GM18867 (cell line): Measurements from ENCODE around the gene WFIKKN1.

ENCODE experiments used
- ATAC-seq: cut with Tn5 transposase; IDR thresholded peaks from one replicate; pipeline ENCODE4 v1.9.1; 2021; ENCODE audit warnings: mild to moderate bottlenecking, moderate library complexity; ENCODE audit not compliant: unreplicated experiment

WFIKKN1 gene

GRCh38 chr16:630815-631405 lies at the start of gene WFIKKN1:
Gene WFIKKN1, plus strand, starts transcription at chr16:630985. Its CDS starts 269 bp downstream, at chr16:631254.
- ATAC-seq, result no peak

GRCh38 chr16:582218-582613 lies 48.6 kb upstream of the WFIKKN1 start:
- no peak for ATAC-seq

- ATAC-seq, result no peak
These were observed 48.0 kb upstream of the WFIKKN1 start for GRCh38 chr16:582614-583331.

GRCh38 chr16:583470-583814 lies 47.3 kb upstream of the WFIKKN1 start:
- ATAC-seq, result no peak

- no peak for ATAC-seq
These were observed 46.8 kb upstream of the WFIKKN1 start for GRCh38 chr16:583815-584591.

GRCh38 chr16:585351-585750 lies 45.4 kb upstream of the WFIKKN1 start:
- no peak for ATAC-seq

GRCh38 chr16:586047-586644 lies 44.6 kb upstream of the WFIKKN1 start:
- no peak for ATAC-seq

- ATAC-seq, result no peak
These were observed 43.9 kb upstream of the WFIKKN1 start for GRCh38 chr16:586645-587590.

GRCh38 chr16:588639-588888 lies 42.2 kb upstream of the WFIKKN1 start:
- ATAC-seq, result peak; percentile 5

- peak; percentile 74 for ATAC-seq
These were observed 41.7 kb upstream of the WFIKKN1 start for GRCh38 chr16:588889-589657.

GRCh38 chr16:589658-590187 lies 41.1 kb upstream of the WFIKKN1 start, which contains the start of gene RAB40C:
Gene RAB40C, plus strand, starts transcription at chr16:590066. Its CDS starts 226 bp downstream, at chr16:590292.
- ATAC-seq, result peak; percentile 74

- ATAC-seq, result no peak
These were observed 40.5 kb upstream of the WFIKKN1 start for GRCh38 chr16:590188-590814.

- ATAC-seq, result no peak
These were observed 40.0 kb upstream of the WFIKKN1 start for GRCh38 chr16:590815-591200.

- no peak for ATAC-seq
These were observed 39.6 kb upstream of the WFIKKN1 start for GRCh38 chr16:591231-591630.

- no peak for ATAC-seq
These were observed 38.8 kb upstream of the WFIKKN1 start for GRCh38 chr16:591892-592517.

- no peak for ATAC-seq
These were observed 38.1 kb upstream of the WFIKKN1 start for GRCh38 chr16:592518-593306.

GRCh38 chr16:593406-593805 lies 37.4 kb upstream of the WFIKKN1 start:
- ATAC-seq, result no peak

GRCh38 chr16:593807-594206 lies 37.0 kb upstream of the WFIKKN1 start:
- no peak for ATAC-seq
